Stimulated activated CD8-positive, alpha-beta memory T cell treated with anti-CD3 and anti-CD28 coated beads, Interleukin-12 subunit alpha, Interleukin-12 subunit beta, amount 100 ng/mL, for 4 hours (primary cell): ENCODE results near the gene CHFR.
"Not testable (repeated sequence)": the region's sequence is repeated elsewhere in the genome, so short reads cannot be mapped to it uniquely, and the experiment has no call there.

ENCODE experiments used
- DNase-seq: peaks from one replicate; pipeline ENCODE4 v3.0.0-alpha.2; 2020; ENCODE audit warnings: low read depth

CHFR gene, protein sequence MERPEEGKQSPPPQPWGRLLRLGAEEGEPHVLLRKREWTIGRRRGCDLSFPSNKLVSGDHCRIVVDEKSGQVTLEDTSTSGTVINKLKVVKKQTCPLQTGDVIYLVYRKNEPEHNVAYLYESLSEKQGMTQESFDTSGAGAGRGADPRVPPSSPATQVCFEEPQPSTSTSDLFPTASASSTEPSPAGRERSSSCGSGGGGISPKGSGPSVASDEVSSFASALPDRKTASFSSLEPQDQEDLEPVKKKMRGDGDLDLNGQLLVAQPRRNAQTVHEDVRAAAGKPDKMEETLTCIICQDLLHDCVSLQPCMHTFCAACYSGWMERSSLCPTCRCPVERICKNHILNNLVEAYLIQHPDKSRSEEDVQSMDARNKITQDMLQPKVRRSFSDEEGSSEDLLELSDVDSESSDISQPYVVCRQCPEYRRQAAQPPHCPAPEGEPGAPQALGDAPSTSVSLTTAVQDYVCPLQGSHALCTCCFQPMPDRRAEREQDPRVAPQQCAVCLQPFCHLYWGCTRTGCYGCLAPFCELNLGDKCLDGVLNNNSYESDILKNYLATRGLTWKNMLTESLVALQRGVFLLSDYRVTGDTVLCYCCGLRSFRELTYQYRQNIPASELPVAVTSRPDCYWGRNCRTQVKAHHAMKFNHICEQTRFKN

DNA sequence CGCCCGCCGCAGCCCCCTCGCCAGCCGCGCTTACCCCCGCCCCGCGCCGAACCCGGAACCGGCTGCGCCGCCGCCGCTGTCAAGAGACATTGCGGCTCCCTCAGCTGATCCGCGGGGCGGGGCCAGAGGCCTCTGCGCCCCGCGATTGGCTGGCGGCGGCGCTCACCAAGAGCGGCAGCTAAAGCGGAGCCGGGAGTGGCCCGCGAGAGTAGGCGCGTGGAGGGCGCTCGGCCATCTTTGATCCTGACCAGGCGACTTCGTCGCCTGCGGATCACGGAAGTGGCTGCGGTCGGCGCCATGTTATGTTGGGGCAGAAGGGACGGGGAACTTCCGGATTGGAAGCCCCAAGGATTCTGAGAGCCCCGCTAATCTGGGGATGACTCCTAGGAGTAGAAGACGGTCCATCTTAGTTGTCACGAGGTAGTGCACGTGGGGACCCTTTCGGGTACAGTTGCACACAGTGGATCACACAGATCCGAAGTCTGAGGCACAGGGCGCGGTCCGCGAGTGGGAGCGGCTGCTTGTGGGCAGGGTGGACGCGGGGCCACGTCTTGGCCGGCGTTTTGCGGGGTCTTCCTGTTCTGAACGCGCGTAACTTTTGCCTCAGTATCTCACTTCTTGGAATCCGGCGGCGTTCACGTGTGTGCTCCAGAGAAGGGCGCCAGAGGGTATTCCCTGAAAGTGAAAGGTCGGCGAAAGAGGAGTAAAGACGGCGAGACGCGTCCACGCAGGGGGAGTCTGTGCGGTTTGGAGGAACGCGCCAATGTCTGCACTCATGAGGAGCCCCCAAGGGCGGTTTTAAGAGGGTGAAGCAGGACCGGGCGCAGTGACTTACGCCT lies at the start of gene CHFR:
CHFR (minus strand) TSS at position 93 of the 839 bp plus-strand sequence. CDS start 277 bp downstream, outside the sequence.
- peak; percentile 91 for DNase-seq

DNA sequence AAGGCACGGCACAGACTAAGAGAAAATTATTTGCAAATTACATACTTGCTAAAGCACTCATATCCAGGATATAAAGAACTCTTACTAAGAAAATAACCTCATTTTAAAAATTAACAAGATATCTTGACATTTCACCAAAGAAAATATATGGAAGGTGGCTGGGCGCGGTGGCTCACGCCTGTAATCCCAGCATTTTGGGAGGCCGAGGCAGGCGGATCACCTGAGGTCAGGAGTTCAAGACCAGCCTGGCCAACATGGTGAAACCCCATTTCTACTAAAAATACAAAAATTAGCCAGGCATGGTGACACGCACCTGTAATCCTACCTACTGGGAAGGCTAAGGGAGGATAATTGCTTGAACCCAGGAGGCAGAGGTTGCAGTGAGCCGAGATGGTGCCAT lies 49.5 kb upstream of the CHFR start:
- DNase-seq: not testable (repeated sequence)

DNA sequence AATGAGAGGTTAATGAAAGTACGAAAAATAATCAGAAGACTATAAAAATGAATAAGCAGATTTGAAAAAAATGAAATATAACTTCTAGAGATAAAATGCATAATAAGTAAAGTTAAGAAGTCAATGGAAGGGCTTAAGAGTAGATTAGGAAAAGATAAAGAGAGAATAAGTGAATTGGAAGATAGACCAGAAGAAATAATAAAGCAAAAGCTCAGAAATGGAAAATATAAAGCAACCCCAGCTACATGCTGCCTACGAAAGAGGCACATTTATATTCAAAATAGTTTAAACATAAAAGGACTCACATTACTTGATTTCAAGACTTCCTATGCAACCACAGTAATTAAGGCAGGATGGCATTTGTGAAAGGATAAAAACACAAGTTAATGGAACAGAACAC lies 48.8 kb upstream of the CHFR start:
- DNase-seq: no peak

DNA sequence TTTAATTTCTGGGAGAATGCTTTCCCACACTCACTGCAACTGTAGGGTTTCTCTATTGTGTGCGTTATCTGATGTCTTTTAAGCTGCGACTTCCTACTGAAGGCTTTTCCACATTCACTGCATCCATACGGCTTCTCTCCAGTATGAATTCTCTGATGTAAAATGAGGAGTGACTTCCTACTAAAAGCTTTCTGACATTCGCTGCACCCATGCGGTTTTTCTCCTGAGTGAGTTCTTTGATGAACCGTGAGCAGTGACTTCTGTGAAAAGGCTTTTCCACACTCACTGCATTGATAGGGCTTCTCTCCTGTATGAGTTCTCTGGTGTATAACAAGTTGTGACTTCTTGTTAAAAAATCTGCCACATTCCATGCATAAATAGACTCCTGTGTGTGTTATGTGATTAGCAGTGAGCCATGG lies 39.0 kb upstream of the CHFR start:
- no peak for DNase-seq

DNA sequence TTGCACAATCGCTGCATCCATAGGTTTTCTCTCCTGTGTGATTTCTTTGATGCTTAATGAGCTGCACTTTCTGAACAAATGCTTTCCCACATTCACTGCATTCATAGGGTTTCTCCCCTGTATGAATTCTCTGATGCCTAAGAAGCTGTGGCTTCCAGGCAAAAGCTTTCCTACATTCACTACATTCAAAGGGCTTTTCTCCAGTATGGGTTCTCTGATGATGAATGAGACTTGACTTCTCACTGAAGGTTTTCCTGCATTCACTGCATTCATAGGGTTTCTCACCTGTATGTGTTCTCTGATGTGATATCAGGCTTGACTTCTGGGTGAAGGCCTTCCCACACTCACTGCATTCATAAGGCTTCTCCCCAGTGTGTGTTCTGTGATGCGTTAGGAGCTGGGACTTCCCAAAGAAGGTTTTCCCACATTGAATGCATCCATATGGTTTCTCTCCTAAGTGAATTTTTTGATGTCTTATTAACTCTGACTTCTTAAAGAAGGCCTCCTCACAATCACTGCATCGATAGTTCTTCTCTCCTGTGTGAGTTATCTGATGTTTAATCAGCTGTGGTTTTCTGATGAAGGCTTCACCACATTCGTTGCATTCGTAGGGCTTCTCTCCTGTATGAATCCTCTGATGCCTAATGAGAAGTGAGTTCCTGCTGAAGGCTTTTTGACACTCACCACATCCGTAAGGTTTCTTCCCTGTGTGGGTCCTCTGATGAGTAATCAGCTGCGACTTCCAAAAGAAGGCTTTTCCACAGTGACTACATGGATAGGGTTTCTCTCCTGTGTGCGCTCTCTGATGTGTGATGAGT lies 38.4 kb upstream of the CHFR start:
- DNase-seq: no peak

DNA sequence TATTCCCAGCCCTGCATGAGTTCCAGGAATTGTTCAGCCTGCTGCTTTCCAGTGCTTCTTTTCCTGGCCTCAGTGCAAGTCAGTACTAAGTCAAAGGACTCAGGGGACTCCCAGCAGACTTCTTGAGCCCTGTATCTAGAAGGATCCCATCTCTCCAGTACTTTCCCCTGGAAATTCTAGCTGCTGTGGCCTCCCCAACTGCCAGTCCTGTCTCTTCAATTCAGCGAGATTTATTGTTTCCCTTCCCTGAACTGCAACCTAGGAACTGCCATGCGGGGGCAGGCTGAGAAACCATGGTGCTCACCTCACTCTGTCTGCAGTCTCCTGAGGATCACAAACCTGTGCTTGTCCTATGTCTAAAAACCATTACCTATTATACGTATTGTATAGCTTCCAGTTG lies 37.0 kb upstream of the CHFR start:
- DNase-seq: no peak

DNA sequence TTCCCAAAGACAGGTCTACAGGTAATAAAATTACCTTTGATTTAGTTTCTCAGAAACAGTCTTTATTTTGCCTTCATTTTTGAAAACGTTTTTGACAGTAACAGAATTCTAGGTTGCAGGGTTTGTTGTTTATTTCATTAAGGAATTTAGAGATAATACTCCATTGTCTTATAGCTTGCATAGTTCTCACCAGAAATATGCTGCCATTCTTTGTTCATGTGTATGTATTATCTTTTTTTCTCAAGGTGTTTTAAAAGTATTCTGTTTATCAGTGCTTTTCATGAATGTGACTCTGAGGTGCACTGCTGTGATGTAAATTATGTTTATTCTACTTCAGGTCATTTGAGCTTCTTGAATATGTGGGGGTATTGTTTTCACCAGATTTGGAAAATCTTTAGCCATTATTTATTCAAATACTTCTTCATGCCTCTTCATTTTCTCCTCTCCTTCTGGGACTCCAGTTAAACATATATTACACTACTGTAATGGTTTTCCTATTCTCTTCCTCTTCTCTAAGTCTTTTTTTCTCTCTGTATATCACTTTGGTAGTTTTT lies 36.0 kb upstream of the CHFR start:
- no peak for DNase-seq

DNA sequence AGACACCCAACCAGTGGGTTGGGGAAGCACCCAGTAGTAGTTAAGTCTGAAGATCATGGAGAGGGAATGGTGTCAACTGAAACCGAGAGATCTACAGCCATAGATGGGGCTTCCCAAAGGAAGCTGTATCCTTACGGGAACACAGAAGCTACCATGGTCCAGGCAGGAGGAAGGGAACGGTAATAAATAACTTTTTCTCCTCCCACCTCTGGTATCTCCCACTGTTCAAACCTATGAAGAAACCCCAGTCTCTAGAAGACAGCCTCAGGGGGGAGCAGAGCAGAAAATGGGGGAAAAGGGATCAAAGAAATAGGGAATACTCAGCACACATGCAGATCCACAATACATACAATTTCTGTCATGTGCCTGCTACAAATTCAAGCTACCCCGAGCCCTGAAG lies 35.3 kb upstream of the CHFR start:
- no peak for DNase-seq

DNA sequence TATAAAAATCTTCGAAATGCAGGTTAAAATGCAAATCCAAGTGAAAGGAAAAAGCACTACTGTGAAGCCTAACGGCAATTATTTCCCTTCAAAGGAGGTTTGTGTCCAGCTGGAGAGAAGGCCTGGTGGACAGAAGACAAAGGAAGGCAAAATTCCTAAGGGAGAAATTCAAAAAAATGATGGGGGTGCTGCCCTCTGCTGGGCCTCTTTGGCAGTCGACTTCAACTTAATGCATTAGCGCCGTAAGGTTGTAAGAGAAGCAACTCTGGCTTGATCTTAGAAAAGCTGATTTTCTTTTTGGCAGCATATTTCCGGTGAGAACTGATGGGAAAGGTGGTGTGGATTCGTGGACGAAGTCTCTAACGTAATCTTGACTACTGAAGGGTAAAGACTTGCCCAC lies 34.3 kb upstream of the CHFR start:
- DNase-seq: no peak

DNA sequence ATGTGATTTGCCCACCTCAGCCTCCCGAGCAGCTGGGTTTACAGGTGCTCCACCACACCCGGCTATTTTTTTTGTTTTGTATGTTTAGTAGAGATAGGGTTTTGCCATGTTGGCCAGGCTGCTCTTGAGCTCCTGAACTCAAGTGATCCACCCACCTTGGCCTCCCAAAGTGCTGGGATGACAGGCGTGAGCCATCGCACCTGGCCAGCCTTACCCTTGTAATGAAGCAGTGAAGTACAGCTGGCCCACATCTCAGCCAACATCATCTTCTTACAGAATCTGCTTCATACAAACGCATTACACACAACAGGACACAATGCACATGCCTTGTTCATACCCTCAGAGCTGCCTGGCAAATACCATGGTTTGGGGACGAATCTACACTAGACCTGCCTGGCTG lies 31.3 kb upstream of the CHFR start:
- DNase-seq: no peak

DNA sequence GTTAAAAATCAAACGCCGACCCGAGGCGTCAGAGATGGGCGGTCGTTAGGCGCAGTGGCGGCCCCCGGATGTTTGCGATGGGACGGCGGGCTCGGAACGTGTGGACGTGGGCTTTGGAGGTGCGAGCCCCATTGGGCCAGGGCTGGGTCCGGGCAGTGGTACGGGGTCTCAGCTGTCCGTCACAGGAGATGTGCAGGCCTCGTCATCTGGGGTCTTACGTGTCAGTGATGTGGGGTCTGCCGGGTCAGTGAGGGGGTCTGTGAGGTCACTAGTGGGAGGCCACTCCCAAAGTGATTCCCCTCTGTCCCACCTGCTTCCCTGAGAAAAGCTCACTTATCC lies 21.6 kb upstream of the CHFR start:
- DNase-seq: no peak

DNA sequence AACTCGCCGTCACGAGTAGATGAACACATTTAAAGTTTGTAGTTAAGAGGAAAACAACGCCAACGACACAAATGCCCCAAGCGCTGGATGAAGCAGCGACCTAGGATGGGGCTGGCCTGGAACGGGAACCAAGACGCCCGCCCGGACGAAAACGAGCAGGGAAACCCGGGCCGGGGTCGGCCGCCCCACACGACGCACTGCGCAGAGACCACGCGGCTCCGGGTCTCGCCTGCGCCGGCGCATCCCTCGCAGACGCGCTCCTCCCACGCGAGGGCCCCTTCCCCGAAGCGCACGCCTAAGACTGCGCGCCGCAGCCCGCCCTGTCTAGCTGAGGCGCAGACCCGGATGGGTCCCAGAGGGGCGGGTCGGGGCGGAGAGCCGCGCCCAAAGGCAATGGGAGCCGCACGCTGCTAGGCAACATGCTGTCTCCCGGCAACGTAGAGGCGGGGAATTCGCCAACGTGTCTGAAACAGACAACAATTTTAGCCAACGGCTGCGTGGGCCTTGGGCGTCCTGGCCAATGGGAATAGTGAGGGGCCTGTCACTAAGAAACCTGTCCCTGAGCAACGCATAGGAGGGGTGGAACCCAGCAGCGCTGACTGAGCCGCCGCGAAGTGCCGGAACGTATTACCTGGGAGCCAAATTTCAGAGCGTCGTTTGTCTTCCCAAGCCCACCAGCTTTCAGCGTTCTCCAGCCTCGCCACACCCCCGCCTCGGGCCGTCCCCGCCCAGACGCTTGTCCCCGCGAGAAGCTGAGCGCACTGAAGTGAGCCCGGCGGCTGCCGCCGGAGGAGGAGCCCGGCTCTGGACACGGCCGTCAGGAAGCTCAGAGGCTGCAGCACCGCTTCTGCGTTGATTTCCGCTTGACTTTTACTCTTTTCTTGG lies 21.0 kb upstream of the CHFR start:
- DNase-seq: peak; percentile 92

DNA sequence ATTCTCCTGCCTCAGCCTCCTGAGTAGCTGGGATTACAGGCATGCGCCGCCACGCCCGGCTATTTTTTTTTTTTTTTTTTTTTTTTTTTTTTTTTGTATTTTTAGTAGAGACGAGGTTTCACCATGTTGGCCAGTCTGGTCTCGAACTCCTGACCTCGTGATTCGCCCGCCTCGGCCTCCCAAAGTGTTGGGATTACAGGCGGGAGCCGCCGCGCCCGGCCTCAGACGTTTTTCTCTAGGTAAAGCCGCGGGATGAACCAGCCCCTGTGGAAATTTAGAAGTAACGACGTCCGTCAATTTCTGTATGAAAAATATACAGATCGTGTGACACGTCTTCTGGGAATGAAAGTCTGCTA lies 20.4 kb upstream of the CHFR start:
- DNase-seq: not testable (repeated sequence)

DNA sequence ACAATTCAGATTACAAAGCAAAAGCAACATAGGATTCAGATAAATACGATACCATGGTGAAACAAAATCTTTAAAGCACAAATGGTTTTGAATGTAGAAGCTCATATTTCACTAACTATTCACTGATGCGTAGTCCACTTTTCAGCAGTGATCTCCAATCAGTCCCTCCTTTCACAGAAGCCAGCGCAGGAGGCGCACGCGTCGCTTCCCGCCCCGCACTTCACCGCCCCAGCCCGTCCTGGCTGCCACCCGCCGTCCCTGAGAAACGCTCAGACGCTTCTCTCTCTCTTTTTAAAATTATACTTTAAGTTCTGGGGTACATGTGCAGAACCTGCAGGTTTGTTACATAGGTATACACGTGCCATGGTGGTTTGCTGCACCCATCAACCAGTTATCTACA lies 19.8 kb upstream of the CHFR start:
- no peak for DNase-seq

DNA sequence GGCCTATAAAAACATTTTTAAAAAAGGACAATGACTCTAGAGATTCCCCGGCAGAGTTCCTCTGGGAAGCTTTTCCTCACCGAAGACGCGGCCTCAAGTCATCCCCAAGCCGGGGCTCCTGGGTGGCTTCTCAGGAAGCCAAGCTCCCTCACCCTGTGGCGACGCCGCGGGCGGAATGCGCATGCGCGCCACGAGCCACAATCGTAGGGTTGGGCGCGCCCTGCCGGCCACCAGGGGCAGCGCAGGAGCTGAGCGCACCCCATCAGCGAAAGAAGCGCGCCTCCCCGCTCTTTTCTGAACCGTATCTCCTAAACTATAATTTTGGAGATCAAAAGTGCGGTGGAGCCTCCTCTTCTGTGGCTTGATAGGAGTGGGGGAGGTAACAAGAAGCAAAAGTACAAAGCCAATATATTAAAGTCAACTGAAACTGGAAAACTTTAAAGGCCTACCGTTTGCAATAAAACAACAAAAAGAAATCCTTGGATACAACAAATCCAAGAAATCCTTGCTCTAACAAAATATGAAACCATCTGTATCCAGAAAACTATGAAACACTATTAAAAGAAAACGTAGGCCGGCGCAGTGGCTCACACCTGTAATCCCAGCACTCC lies 17.4 kb upstream of the CHFR start:
- DNase-seq: peak; percentile 82

DNA sequence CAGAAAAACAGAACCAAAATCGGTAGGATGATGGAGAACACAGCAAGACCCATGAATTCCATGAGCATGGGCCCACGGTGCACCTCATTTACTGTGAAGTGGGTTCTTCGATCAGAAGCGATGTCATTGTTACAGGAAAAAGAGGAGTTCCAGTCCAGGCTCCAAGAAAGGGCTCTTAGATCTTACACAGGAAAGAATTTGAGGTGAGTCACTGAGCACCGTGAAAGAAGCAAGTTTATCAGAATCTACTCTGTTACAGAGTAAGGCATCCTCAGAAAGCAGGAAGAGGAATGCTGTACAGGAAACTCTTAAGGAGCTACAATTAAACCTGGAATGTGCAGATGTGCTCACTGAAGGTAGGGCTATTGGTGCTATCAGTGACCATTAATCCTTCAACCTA lies 11.6 kb upstream of the CHFR start:
- DNase-seq: no peak

DNA sequence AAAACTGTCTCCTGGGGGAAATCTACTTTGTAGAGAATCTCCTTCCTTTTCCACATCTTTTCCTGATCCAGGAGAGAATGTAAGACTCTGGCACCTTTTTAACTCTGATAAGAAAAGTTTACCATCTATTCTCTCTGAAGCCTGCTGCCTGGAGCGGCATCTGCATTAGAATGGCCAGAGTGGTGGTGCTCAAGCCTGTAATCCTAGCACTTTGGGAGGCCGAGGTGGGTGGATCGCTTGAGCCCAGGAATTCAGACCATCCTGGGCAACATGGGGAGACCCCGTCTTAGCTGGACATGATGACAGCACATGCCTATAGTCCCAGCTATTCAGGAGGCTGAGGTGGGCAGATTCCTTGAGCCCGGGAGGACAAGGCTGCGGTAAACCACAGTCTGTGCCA lies 1.4 kb upstream of the CHFR start:
- DNase-seq: no peak

DNA sequence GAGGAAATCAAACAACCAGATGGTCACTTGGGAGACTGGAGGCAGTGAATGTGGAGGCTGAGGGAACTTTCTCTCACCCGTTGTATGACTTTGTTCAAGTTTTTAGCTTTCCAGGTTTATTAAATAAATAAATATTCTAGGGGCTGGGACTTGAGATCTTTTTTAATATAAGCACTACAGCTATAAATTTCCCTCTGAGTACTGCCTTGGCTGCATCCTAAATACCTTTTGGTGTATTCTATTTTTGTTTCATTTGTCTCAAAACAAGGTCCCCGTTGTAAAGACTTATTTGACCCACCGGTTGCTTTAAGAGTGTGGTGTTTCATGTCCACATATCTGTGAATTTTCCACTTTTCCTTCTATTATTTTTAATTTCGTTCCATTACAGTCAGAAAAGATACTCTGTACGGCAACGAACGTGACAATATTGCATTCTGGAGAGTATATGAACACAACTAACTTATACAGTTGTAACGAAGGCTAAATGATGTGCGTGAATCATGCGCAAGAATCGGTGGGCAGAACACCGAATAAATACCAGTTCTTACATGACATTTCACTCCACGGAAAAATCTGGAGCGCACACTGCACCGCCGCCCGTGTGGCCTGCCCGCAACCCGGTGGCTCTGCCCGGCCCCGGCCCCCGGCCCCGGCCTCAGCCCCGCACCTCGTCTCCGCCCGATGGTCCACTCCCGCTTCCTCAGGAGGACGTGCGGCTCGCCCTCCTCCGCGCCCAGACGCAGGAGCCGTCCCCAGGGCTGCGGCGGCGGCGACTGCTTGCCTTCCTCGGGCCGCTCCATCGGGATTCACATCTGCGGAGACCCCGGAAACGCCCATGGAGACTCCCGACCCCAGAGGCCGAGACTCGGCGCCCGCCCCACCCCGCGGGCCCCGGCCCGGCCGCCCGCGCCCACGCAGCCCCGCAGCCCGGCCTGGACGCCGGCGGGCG lies 602 bp downstream of the CHFR start:
- DNase-seq: no peak

DNA sequence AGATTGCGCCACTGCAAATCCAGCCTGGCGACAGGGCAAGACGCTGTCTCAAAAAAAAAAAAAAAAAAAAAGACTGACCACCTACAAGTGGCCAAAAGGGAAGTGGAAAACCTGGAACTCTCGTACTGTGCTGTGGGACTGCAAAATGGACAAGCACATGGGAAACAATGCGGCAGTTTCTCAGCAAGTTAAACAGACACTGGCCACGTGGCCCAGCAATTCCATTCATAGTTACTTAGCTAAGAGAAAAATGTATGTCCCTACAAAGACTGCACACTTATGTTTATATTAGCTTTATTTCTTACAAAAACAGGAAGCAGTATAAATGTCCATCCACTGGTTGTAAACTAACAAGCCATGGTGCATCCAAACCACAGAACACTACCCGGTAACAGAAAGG lies 5.6 kb downstream of the CHFR start:
- no peak for DNase-seq
